Suprapubic skin (tissue), 4 donors: ENCODE measurements around the gene CLEC2A.

Source experiments
- EP300 ChIP-seq: sonication (generic); formaldehyde crosslinking; IDR thresholded peaks from one replicate; pipeline ENCODE4 v1.6.1; 2017; ENCODE audit warnings: antibody characterized with exemption
- POLR2A ChIP-seq, 2 donors: fragments of 450-650 bp; IDR thresholded peaks; one replicate each; pipeline ENCODE4 v1.6.1; 2017; ENCODE audit warnings: antibody characterized with exemption in 2 of 2, mild to moderate bottlenecking in 2 of 2, moderate library complexity in 2 of 2
- POLR2AphosphoS5 ChIP-seq, 3 donors: sonication (generic); formaldehyde crosslinking; IDR thresholded peaks; one replicate each; pipeline ENCODE4 v1.6.1; 2017; ENCODE audit warnings: antibody characterized with exemption in 3 of 3
- TF ChIP-seq, protein P1 (sequence below), 2 donors: fragments of 200-600 bp in 1 of 2; fragments of 450-650 bp in 1 of 2; sonication (generic) in 1 of 2; IDR thresholded peaks; one replicate each; pipeline ENCODE4 v1.5.1; 2016 to 2019; ENCODE audit warnings: antibody characterized with exemption in 2 of 2, mild to moderate bottlenecking in 1 of 2, moderate library complexity in 1 of 2

DNA sequence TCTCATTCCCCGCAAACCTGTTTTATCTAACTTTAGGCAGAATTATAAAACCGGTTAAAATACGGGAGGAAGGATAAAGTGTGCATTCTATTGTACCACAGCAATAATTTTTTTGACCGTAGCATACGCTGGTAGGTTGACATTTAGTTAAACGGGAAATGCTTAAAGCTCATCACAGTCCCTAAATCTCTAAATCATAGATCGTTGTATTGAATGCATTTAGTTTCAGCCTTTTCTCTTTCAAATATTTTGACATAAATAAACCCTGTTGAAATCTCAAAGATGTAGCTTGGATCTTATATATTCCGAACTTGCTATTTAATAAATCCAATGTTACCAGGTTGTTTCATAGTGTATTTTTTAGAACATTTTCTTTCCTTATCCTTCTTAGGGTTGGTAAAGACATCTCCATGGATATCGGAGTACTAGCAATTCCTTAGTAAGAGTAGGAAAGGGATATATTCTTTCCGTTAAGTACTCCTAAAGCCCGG is 63.8 kb downstream of the CLEC2A start:
- TF ChIP-seq, protein P1, sequence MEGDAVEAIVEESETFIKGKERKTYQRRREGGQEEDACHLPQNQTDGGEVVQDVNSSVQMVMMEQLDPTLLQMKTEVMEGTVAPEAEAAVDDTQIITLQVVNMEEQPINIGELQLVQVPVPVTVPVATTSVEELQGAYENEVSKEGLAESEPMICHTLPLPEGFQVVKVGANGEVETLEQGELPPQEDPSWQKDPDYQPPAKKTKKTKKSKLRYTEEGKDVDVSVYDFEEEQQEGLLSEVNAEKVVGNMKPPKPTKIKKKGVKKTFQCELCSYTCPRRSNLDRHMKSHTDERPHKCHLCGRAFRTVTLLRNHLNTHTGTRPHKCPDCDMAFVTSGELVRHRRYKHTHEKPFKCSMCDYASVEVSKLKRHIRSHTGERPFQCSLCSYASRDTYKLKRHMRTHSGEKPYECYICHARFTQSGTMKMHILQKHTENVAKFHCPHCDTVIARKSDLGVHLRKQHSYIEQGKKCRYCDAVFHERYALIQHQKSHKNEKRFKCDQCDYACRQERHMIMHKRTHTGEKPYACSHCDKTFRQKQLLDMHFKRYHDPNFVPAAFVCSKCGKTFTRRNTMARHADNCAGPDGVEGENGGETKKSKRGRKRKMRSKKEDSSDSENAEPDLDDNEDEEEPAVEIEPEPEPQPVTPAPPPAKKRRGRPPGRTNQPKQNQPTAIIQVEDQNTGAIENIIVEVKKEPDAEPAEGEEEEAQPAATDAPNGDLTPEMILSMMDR (IDR thresholded peaks at IDR 0.05), result no peak
- TF ChIP-seq POLR2A (IDR thresholded peaks at IDR 0.05) (no peak), POLR2AphosphoS5 (IDR thresholded peaks at IDR 0.05) (no peak), EP300 (no peak)
